Stimulated activated naive CD8-positive, alpha-beta T cell treated with anti-CD3 and anti-CD28 coated beads, Interleukin-15, Interleukin-2, amounts not matched to agents 100 ng/mL and 50 ng/mL, for 24 hours (primary cell): Measurements from ENCODE around the gene ARHGAP30.

ENCODE experiments used
- H3K27ac Mint-ChIP-seq: one replicate; pipeline ENCODE4 v1.8.0; 2021; ENCODE audit warnings: mild to moderate bottlenecking, mixed read lengths
- H3K27me3 Mint-ChIP-seq: one replicate; pipeline ENCODE4 v1.8.0; 2021; ENCODE audit warnings: mixed read lengths
- H3K36me3 Mint-ChIP-seq: one replicate; pipeline ENCODE4 v1.8.0; 2021; ENCODE audit warnings: low read depth, mixed read lengths
- H3K4me1 Mint-ChIP-seq: one replicate; pipeline ENCODE4 v1.8.0; 2021; ENCODE audit warnings: low read depth, mixed read lengths
- H3K4me3 Mint-ChIP-seq: one replicate; pipeline ENCODE4 v1.8.0; 2021; ENCODE audit warnings: mild to moderate bottlenecking, mixed read lengths
- H3K9me3 Mint-ChIP-seq: one replicate; pipeline ENCODE4 v1.8.0; 2021; ENCODE audit warnings: mixed read lengths

The ARHGAP30 gene

DNA sequence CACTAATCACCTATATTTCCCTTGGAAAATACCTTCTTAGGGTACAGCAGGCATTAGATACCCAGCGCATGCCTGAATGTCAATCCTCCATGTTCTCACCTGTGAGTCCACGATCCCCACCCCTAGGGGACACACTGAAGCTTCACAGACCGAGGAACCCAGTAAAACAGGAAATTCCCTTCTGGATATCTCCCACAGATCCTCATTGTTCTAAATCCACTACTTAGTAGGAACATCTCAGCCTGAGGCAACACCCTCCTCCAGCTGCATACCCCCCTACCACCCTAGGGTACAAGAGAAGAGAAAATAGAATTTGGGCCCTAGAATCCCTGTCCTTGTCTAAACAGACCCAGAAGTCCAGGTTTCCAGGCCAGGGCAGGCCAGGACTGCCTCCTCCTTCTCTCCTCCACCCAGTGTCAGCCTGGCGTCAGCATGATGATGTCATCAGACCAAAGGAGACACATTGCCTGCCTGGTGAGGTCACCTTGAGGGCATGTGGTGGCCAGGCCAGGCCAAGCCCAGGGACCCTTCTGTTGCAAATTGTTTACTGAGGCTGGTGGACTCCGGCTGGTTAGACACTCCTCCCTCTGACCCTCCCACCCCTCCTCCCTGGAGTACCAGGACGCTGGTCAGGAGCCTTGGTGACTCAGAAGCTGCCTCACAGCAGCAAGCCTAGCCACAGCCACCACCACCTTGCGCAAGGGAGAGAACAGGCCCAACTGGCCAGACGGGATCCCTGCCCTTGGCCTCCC, 13.5 kb upstream of the ARHGAP30 start:
- H3K4me1 Mint-ChIP-seq = peaks cover 7% of the 10 kb centered on the region
- H3K27ac Mint-ChIP-seq = no peak overlapping the region
- H3K27me3 Mint-ChIP-seq = no peaks in the 10 kb centered on the region
- H3K4me3 Mint-ChIP-seq = no peak overlapping the region
- no peaks in the 10 kb centered on the region for H3K36me3 Mint-ChIP-seq
- no peaks in the 10 kb centered on the region for H3K9me3 Mint-ChIP-seq

DNA sequence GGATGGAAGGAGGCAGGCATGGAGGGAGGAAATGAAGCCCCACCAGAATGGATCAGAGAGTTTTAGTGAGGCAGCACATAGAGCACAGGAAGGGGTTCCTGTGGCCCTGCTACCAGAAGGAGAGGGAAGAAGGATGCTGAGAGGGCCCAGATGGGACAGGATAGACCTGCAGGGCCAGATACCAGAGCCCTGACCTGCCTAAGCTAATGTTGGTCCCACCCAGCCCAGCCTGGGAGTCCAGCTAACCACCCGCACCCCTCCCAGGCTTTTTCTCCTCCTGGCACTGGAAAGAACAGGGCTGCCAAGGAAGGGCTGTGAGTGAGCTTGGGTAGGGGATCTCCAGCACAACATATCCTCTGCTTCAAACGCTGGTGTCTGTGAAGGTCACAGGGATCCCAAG, 12.8 kb upstream of the ARHGAP30 start:
- H3K36me3 Mint-ChIP-seq = no peaks in the 10 kb centered on the region

DNA sequence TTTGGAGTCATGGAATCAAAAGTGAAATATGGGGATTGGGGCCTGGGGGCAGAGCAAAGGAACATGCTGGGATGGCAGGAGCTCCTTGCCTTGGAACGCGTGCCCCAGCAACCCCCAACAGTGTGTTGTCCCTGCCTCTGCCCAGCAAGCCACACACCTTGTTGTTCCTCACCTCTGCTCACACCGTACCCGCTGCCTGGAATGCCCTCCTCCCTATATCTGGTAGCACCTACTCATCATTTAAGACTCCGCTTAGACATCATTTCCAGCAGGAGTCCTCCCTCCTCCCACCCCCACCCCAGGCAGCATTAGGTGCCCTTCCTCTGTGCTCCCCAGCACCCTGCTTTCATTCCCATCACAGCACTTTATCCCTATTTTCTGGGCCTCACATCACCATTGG, 11.8 kb upstream of the ARHGAP30 start:
- no peaks in the 10 kb centered on the region for H3K27me3 Mint-ChIP-seq
- no peaks in the 10 kb centered on the region for H3K9me3 Mint-ChIP-seq
- no peak overlapping the region for H3K27ac Mint-ChIP-seq
- no peaks in the 10 kb centered on the region for H3K36me3 Mint-ChIP-seq
- no peak overlapping the region for H3K4me3 Mint-ChIP-seq
- peaks cover 7% of the 10 kb centered on the region for H3K4me1 Mint-ChIP-seq

More for the DNA sequence above, 12.8 kb upstream of the ARHGAP30 start:
- H3K27ac Mint-ChIP-seq = no peak overlapping the region
- no peaks in the 10 kb centered on the region for H3K27me3 Mint-ChIP-seq
- H3K4me3 Mint-ChIP-seq = no peak overlapping the region
- H3K4me1 Mint-ChIP-seq = peaks cover 7% of the 10 kb centered on the region
- no peaks in the 10 kb centered on the region for H3K9me3 Mint-ChIP-seq

DNA sequence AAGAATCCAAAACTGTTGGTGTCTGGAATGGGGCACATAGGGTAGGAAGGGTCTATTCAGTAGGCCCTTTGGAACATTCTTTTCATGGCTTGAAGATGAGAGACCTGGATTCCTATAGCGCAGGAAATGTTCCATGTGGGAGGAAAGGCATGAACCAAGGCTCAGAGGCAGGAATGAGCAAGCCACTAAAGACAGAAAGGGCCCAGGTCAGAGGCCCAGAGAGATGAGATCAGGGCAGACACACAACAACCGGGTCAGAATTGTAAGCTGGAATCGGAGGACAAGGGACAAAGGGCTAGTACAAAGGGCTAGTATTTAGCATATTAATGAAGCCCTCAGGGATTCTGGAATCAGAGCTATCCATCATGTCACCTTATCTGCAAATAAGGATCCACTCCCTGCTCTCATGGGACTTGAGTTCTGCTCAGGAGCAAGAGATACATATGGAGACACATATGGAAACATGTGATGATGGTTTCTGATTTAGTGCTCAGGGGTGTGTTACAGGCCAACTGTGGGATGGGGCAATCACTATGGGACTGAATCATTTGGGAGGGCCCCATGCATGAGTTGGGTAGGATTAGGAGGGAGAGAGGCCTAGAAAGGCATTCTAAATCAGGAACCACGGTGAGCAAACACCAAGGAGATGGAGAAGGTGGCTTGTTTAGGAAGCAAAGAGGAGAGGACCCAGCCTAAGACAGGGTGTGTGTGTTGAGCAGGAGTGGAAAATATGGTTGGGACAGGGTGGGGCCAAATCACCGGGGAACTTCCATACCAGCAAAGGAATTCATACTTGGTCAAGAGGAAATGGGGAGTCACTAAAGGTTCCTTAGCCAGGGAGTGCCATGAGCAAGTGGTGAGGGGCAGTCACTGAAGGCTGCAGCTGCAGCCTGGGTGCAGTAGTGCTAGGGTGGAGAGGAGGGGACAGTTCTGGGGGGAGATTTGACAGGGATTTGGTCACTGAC, 11.0 kb upstream of the ARHGAP30 start:
- no peaks in the 10 kb centered on the region for H3K27me3 Mint-ChIP-seq
- no peak overlapping the region for H3K27ac Mint-ChIP-seq
- H3K9me3 Mint-ChIP-seq = no peaks in the 10 kb centered on the region
- no peak overlapping the region for H3K4me3 Mint-ChIP-seq
- peaks cover 7% of the 10 kb centered on the region for H3K4me1 Mint-ChIP-seq
- no peaks in the 10 kb centered on the region for H3K36me3 Mint-ChIP-seq

DNA sequence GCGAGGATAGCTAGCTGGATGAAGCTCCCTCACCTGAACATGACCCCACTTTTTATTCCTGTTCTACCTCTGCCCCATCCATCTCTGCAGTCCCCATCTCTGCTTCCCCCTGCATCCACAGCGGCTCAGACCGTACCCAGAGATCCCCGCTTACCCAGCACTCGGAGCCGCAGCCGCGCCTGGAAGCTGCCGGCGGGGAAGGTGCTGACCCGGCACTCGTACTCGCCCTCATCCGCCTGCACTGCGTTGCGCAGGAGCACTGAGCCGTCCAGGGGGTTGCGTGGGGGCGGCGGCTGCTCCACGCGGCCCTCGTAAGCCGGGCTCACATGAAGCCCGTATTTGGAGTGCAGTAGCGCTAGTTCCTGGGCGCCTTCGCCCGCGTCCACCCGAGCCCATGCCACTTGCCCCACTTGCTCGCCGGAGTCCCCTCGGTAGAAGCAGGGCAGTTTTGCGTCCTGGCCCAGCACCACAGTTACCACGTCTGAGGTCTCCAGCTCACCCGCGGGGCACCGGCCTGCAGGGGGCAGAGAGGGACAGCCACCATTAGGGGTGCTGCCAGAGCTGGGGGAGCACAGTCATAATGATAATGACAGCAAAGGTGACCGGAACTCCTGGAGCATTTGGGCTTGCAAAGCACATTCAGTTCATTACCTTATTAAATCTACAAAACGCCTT, 9.9 kb upstream of the ARHGAP30 start:
- Mint-ChIP-seq H3K4me1 (peaks cover 7% of the 10 kb centered on the region), H3K36me3 (no peaks in the 10 kb centered on the region), H3K27me3 (no peaks in the 10 kb centered on the region), H3K27ac (no peak overlapping the region), H3K9me3 (no peaks in the 10 kb centered on the region), H3K4me3 (no peak overlapping the region)

DNA sequence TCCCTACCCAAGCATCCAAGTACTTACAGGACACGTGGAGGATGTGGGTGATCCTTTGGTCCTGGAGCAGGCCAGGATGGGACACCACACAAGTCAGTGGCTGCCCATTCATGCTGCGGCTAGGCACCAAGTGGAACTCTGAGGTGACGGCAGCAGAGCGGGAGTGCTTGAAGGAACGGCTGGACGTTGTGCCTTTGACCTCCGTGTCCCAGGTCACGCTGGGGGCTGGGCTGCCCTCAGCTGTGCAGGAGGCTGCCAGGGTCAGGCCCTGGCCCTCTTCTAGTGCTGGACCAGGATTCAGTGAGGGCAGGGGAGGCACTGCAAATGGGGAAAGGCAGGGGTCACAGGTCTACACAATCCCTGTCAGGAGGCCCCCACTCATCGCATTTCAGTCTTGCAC, 7.7 kb upstream of the ARHGAP30 start:
- Mint-ChIP-seq H3K27ac (no peak overlapping the region), H3K27me3 (no peaks in the 10 kb centered on the region), H3K4me1 (peaks cover 7% of the 10 kb centered on the region), H3K4me3 (no peak overlapping the region), H3K9me3 (no peaks in the 10 kb centered on the region), H3K36me3 (no peaks in the 10 kb centered on the region)

DNA sequence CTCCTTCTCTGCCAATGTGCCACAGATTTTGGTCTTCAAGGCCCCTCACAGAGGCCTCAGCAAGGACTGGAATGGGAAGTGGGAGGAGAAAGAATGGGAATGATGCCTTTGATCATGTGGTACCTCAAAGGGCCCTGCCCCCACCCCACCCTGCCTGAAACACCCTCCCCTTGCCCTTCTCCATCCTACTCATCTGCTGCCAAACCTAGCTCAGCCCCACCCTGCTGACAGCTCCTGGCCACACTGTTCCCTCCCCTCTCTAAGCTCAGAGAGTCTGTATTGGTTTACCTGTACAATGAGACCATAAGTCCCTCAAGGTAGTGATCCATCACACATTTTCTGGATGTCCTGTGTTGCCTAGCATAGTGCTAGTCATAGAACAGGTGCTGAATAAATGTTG, 6.7 kb upstream of the ARHGAP30 start:
- H3K9me3 Mint-ChIP-seq = no peaks in the 10 kb centered on the region
- H3K4me3 Mint-ChIP-seq = no peak overlapping the region
- no peaks in the 10 kb centered on the region for H3K27me3 Mint-ChIP-seq
- H3K36me3 Mint-ChIP-seq = no peaks in the 10 kb centered on the region
- H3K4me1 Mint-ChIP-seq = peaks cover 17% of the 10 kb centered on the region
- no peak overlapping the region for H3K27ac Mint-ChIP-seq

DNA sequence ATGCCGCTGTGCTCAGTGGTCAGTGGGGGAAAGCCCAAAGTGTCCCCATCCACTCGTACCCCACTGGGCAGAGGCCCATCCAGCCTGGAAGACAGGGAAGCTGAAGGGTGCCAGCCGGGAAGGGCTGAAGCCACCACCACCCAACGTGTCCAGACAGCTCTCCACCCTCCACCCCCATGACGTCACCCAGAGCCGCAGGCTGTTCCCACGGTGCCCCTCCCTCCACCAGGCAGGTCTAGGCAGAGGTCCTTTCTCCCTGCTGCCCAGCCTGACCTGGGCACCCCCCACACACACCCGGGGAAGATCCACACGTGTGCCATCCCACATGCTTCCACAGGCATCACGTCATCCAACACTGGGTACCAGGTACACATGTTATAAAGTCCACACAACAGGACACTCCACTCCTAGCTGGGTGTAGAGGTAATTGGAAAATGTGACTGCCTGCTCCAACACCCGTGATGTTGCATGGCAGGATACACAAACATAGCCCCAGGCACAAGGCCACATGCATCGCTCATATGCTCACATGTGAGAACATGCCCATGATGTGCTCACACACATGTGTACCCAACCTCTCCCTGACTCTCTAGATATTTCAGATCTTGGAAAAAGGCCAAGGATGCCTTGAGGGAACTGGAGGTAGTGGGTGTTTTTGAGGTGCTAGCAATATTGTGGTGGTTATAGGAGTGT, 5.1 kb upstream of the ARHGAP30 start:
- no peak overlapping the region for H3K4me3 Mint-ChIP-seq
- peaks cover 26% of the 10 kb centered on the region for H3K4me1 Mint-ChIP-seq
- H3K27me3 Mint-ChIP-seq = no peaks in the 10 kb centered on the region
- H3K27ac Mint-ChIP-seq = no peak overlapping the region
- no peaks in the 10 kb centered on the region for H3K9me3 Mint-ChIP-seq
- no peaks in the 10 kb centered on the region for H3K36me3 Mint-ChIP-seq

DNA sequence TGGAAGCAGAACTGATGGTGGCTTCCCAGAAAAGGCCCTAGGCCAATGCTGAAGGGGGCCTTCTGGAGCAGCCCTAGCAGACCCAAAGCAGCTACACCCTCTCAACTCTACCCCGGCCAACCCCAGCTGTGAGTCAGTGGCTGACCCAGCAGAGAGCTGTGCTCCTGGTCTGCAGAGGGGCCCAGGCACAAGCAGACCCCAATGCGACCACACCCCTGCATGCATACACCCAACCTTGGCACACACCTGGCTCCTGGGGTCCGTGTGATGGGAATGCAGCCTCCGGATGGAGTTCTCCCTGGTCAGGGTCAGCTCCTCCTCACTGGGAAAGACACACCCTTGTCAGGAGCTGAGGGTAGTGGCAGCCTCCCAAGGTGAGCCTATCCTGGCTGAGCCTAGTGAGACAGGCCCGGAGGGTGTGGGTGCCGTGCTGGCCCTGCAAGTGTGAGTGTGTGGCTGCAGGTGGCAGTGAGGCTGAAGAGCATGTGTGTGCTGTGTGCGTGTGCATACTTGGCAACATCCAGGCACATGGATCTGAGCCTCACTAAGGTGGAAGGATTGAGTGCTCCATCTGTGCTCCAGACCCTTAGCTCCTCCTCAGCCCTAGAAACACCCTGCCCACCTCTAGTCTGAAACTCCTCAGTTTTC, 3.9 kb upstream of the ARHGAP30 start:
- peaks cover 26% of the 10 kb centered on the region for H3K4me1 Mint-ChIP-seq
- no peaks in the 10 kb centered on the region for H3K9me3 Mint-ChIP-seq
- H3K36me3 Mint-ChIP-seq = peaks cover 10% of the 10 kb centered on the region
- no peaks in the 10 kb centered on the region for H3K27me3 Mint-ChIP-seq
- no peak overlapping the region for H3K4me3 Mint-ChIP-seq
- H3K27ac Mint-ChIP-seq = no peak overlapping the region

DNA sequence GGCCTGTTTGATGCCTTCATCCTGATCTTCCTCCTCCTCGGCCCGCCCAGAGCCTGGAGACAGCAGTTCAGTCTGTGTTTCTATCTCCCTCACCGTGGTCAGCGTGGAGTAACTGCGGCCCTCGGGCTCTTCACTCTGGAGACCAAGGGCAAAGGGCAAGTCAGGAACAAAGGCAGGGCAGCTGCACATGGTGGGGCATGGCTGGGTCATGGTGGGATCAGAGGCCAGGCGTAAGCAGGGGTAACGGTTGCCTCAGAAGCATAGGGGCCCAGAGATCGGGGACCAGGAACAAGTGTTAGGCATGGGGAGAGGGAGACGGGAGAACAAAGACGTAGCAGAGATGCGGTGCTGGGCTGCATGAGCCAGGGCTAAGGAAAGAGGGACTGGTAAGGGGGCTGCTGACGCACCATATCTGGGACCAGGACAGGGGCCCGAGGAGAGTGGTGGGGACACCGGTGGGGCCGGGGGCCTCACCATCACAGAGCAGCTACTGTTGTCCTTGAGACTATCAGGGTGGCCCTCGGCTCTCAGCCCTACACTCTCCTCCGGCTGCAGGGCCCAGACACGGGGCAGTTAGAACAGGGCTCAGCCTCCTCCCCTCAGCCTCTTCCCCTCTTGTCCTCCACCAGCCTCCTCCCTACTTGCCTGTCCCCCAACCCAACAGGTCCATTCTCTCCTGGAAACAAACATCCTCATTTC, 3.2 kb upstream of the ARHGAP30 start:
- H3K4me1 Mint-ChIP-seq = peaks cover 31% of the 10 kb centered on the region
- peaks cover 13% of the 10 kb centered on the region for H3K36me3 Mint-ChIP-seq
- H3K27me3 Mint-ChIP-seq = no peaks in the 10 kb centered on the region
- no peaks in the 10 kb centered on the region for H3K9me3 Mint-ChIP-seq
- H3K4me3 Mint-ChIP-seq = no peak overlapping the region
- H3K27ac Mint-ChIP-seq = no peak overlapping the region

DNA sequence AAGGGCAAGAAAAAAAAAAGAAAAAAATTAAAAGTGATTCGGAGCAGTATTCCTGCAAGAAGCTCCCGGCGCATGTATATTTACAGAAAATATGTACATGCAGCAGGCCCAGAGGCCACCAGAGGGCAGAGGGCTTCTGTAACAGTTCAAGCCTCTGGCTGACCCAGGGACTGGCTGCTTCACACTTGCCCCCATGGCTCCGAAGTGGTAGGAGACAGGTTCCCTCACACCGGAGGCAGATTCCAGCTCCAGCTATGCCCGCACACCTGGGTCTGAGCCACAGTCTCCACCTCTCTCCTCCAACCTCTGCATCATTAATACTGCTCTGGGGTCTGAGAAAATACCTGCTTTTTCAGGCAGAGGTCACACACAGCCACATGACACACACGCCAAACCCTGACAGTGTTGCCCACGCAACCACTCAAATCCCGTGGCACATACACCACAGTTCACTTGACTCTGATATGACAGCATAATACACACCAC, 2.2 kb upstream of the ARHGAP30 start:
- Mint-ChIP-seq H3K27ac (peak overlapping the region; percentile 19), H3K27me3 (no peaks in the 10 kb centered on the region), H3K36me3 (peaks cover 23% of the 10 kb centered on the region), H3K4me1 (peaks cover 41% of the 10 kb centered on the region), H3K9me3 (no peaks in the 10 kb centered on the region), H3K4me3 (no peak overlapping the region)

DNA sequence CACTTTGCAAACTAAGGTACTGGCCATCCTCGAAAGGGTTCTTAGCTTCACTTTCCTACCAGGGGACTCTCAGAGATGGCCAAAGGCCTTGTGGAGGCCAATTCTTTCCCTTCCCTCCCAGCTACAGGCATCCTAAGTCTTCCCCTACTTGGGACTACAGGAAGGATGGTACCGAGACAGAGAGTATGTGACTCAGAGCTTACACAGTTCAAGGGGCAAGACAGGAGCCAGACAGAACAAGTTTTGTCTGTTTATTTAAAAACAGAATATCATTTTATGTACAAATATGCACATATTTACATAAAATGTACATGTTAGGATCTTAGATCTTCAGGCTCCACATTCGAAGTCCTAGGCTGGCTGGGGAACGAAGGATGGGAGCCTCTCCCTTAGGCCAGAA, 1.1 kb upstream of the ARHGAP30 start:
- Mint-ChIP-seq H3K36me3 (peaks cover 32% of the 10 kb centered on the region), H3K27ac (peak overlapping the region; percentile 99), H3K4me1 (peaks cover 51% of the 10 kb centered on the region), H3K9me3 (no peaks in the 10 kb centered on the region), H3K27me3 (no peaks in the 10 kb centered on the region), H3K4me3 (no peak overlapping the region)

DNA sequence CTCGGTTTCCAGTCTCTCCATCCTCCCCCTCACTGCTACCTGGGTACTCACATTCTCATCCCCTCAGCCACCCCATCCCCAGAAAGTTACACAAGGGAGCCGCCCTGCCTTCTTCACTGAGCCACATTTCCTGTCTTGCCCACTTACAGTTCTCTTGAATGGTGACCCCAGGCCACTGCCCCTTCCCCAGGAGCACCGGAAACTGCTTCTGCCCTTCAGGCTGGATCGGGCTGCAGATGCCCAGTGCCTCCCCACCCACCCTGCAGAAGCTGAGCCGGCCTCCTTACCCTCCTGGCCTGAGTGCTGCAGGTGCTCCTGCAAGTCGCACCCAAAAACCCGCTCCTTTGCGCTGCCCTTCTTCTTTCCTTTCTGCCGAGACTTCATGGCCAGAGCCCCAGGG, 450 bp downstream of the ARHGAP30 start:
- H3K27ac Mint-ChIP-seq = peak overlapping the region; percentile 99
- H3K4me1 Mint-ChIP-seq = peaks cover 65% of the 10 kb centered on the region
- no peaks in the 10 kb centered on the region for H3K27me3 Mint-ChIP-seq
- no peaks in the 10 kb centered on the region for H3K9me3 Mint-ChIP-seq
- peak overlapping the region; percentile 100 for H3K4me3 Mint-ChIP-seq
- peaks cover 37% of the 10 kb centered on the region for H3K36me3 Mint-ChIP-seq
